Neural cell (in vitro differentiated cells): ENCODE measurements around the gene ADGRA1.

Source experiments
- CTCF ChIP-seq: fragments of 450-650 bp; IDR thresholded peaks from 2 replicates; pipeline ENCODE4 v1.5.1; 2014; ENCODE audit warnings: antibody characterized with exemption, mild to moderate bottlenecking, moderate library complexity; ENCODE audit not compliant: poor library complexity, severe bottlenecking
- EP300 ChIP-seq: fragments of 450-650 bp; conservative IDR thresholded peaks from 2 replicates; pipeline ENCODE4 v1.6.1; 2014; ENCODE audit warnings: antibody characterized with exemption, mild to moderate bottlenecking, moderate library complexity; ENCODE audit not compliant: poor library complexity, severe bottlenecking
- EZH2 ChIP-seq: fragments of 200-600, 300-800 bp; shearing (Covaris generic), sonication (generic); IDR thresholded peaks from 2 replicates; pipeline ENCODE4 v1.6.1; 2014; ENCODE audit warnings: antibody characterized with exemption, low read length, borderline replicate concordance, mild to moderate bottlenecking; ENCODE audit not compliant: insufficient read depth, poor library complexity, severe bottlenecking
- POLR2AphosphoS5 ChIP-seq: IDR thresholded peaks from 2 replicates; pipeline ENCODE4 v1.6.1; 2012
- REST ChIP-seq: IDR thresholded peaks from 2 replicates; pipeline ENCODE4 v1.6.1; 2012; ENCODE audit warnings: borderline replicate concordance
- SMC3 ChIP-seq: fragments of 450-650 bp; conservative IDR thresholded peaks from 2 replicates; pipeline ENCODE4 v1.6.1; 2014; ENCODE audit warnings: antibody characterized with exemption, mild to moderate bottlenecking, moderate library complexity; ENCODE audit not compliant: poor library complexity
- TAF1 ChIP-seq: IDR thresholded peaks from 2 replicates; pipeline ENCODE4 v1.6.1; 2012; ENCODE audit warnings: low read depth

GRCh38 chr10:133103311-133103910 is 15.7 kb downstream of the ADGRA1 start:
- TF ChIP-seq TAF1 (no peak), CTCF (no peak), EP300 (no peak), EZH2 (no peak), REST (no peak), SMC3 (no peak), POLR2AphosphoS5 (no peak)
